Skin epidermis (tissue), 12 donors: ENCODE measurements around the gene COG5.

ENCODE experiments used
- H3K27ac ChIP-seq, 21 experiments: fragments of 200-600 bp; sonication (generic) in 11 of 21; one replicate each; pipeline ENCODE4 v1.5.0; 2020; ENCODE audit warnings: mild to moderate bottlenecking in 3 of 21, inconsistent platforms in 2 of 21, moderate library complexity in 2 of 21
- H3K4me3 ChIP-seq, 7 experiments: fragments of 200-600 bp; sonication (generic) in 2 of 7; one replicate each; pipeline ENCODE4 v1.5.0; 2020; ENCODE audit warnings: inconsistent platforms in 2 of 7, mild to moderate bottlenecking in 2 of 7, moderate library complexity in 1 of 7

Gene COG5

GRCh38 chr7:107212725-107213124, 351.0 kb downstream of the COG5 start:
- no peak overlapping the region for H3K27ac ChIP-seq
- no peak overlapping the region for H3K4me3 ChIP-seq

- Histone ChIP-seq H3K27ac (no peak overlapping the region), H3K4me3 (no peak overlapping the region)
Observed at GRCh38 chr7:107210400-107210799, 353.3 kb downstream of the COG5 start.

DNA sequence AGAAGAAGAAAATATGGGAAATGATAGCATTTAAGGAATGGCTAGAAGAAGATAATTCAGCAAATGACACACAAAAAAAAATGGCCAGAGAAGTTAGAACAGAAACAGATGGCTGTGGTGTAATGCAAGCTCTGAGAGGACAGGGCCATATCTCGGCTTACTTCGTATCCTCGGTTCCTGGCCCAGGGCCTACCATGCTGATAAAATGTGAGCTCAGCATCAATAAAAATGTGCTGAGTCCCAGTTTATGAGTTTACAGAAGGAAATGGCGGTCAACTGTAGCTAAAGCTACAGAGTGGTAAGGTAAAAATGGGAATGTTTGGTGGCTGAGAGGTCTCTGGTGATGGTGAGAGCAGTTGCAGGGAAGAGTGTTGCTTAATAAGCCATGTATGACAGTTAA, 354.2 kb downstream of the COG5 start:
- no peak overlapping the region for H3K27ac ChIP-seq
- H3K4me3 ChIP-seq = no peak overlapping the region

DNA sequence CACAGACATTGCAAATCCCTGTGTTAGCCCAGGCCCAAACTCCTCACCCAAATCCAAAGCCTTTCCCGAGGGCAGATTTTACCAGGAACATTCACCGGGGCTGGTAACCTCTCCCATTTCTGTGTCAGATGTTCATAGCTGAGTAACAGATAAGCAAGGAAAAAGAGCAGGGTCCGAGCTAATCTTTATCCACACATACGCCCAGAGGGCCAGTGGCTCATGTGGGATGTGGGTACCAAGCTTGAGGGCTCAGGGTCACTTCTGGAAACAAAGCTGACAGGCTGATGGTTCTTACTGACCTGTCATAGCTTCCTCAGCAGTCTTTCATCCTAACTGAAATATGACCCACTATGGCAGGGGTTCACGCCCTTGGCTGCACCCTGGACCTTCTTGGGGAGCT, 355.2 kb downstream of the COG5 start:
- H3K4me3 ChIP-seq = no peak overlapping the region
- peak overlapping the region in 3 of 21 experiments; percentile 11 to 23 (median 14) for H3K27ac ChIP-seq

GRCh38 chr7:107208024-107208521, 355.6 kb downstream of the COG5 start:
- Histone ChIP-seq H3K27ac (peak overlapping the region in 4 of 21 experiments; percentile 11 to 38 (median 18)), H3K4me3 (no peak overlapping the region)

DNA sequence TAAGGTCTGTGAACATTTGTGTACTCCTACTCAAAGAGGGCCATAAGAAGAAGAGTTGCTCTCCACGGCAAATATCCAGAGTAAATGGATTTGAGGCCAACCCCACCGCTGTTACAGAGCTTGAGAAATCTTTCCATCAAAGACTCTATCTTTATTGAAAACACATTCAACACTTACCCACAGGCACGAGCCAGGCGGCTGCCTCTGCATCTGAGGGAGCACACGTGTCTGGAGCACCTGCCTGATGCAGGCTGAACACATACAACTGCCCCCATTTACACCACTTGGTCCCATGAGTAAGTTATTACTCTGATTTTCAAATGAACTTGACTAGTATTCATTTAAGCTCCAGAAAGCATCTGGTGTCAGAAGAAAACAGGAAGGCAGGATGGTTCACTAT, 356.3 kb downstream of the COG5 start:
- H3K4me3 ChIP-seq = no peak overlapping the region
- peak overlapping the region in 3 of 21 experiments; percentile 6 to 38 (median 11) for H3K27ac ChIP-seq

GRCh38 chr7:107206706-107207105, 357.0 kb downstream of the COG5 start:
- no peak overlapping the region for H3K4me3 ChIP-seq
- peak overlapping the region in 1 of 21 experiments; percentile 23 for H3K27ac ChIP-seq

DNA sequence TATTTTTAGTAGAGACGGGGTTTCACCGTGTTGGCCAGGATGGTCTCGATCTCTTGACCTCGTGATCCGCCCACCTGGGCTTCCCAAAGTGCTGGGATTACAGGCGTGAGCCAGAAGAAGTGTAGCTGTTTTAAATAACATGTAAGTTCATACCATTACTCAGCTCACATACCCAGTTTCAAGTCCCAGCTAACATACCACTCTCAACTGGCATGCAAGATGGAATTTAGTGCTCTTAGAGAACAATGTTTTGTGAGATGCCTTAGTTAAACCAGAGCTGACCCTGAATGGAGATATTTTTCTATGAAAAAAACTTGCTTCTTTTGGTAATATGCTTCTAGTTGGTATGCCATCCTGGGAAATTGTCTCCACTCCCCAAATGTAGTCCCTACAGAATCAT, 357.6 kb downstream of the COG5 start:
- Histone ChIP-seq H3K27ac (peak overlapping the region in 1 of 21 experiments; percentile 23), H3K4me3 (no peak overlapping the region)

DNA sequence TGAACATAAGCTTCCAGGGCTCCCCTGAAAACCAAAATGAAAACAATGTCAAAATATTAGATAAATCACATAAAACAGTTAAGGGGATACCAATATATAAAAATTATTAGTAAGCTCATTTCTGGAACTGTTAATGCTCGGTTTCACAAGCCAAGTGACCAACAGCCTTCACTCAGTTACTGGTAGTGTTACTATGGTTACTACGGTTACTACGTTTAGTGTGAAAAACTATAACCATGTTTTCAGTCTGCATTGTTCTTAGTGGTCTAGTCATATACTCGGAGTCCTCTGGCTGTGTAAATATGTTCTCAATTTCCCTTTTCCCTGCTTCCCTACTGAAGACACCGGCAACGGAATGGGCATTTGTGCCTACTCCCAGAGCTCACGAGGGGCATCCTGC, 360.1 kb downstream of the COG5 start:
- Histone ChIP-seq H3K27ac (no peak overlapping the region), H3K4me3 (no peak overlapping the region)

- H3K4me3 ChIP-seq = no peak overlapping the region
- peak overlapping the region in 1 of 21 experiments; percentile 29 for H3K27ac ChIP-seq
Observed at GRCh38 chr7:107201795-107202450, 361.8 kb downstream of the COG5 start.

- Histone ChIP-seq H3K27ac (no peak overlapping the region), H3K4me3 (no peak overlapping the region)
Observed at GRCh38 chr7:107196834-107197610, 366.7 kb downstream of the COG5 start.

- no peak overlapping the region for H3K27ac ChIP-seq
- no peak overlapping the region for H3K4me3 ChIP-seq
Observed at GRCh38 chr7:107194052-107194451, 369.7 kb downstream of the COG5 start.

- Histone ChIP-seq H3K27ac (no peak overlapping the region), H3K4me3 (no peak overlapping the region)
Observed at GRCh38 chr7:107190090-107190489, 373.6 kb downstream of the COG5 start.

DNA sequence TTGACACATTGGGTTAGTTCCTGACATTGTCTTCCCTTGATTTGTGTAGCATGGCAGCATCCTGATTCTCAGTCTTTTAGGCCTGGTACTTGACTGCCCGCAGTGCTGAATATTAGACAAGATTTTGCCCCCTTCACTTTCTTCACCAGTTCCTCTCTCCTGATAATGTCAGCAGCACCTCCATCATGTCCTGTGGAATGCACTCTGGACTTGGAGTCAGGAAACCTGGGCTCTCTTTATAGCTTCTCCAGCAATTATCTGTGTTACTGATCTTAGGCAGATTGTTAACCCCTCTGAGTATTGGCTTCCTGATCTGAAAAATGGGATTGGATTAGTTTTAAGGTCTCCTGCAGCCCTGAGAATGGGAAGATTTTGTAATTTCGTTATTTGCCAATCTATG, 375.9 kb downstream of the COG5 start:
- Histone ChIP-seq H3K27ac (no peak overlapping the region), H3K4me3 (no peak overlapping the region)

DNA sequence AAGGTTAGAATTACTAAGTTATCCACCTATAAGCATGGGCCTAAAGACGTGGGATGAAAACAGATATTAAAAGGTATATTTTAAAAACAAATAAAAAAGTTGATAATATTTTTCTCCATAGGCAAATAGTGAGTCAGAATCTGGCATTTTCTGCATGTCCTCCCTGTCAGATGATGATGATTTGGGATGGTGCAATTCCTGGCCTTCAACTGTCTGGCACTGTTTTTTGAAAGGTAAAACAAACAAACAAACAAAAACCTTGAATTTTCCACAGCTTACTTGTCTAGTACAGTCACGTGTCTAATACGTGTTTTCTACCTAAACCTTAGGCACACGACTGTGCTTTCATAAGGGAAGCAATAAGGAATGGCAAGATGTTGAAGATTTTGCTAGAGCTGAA, 377.5 kb downstream of the COG5 start:
- H3K27ac ChIP-seq = no peak overlapping the region
- H3K4me3 ChIP-seq = no peak overlapping the region

DNA sequence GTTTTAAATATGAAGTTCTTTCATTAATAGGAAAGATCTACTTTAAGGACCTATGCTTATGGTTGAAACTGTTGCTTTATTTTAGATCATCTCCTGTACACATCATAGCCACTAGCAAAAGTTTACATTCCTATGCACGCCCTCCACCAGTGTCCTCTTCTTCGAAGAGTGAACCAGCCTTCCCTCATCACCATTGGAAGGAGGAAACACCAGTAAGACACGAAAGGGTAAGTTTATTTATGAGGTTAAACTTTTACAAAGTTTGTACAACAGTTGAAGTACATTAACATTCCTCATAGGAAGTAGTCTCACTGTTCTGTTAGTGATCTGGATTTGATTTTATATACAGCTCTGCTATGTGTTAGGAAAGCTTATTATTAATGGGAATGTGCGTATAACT, 378.0 kb downstream of the COG5 start:
- no peak overlapping the region for H3K27ac ChIP-seq
- no peak overlapping the region for H3K4me3 ChIP-seq

GRCh38 chr7:107181172-107181571, 382.5 kb downstream of the COG5 start:
- peak overlapping the region in 1 of 21 experiments; percentile 14 for H3K27ac ChIP-seq
- no peak overlapping the region for H3K4me3 ChIP-seq

DNA sequence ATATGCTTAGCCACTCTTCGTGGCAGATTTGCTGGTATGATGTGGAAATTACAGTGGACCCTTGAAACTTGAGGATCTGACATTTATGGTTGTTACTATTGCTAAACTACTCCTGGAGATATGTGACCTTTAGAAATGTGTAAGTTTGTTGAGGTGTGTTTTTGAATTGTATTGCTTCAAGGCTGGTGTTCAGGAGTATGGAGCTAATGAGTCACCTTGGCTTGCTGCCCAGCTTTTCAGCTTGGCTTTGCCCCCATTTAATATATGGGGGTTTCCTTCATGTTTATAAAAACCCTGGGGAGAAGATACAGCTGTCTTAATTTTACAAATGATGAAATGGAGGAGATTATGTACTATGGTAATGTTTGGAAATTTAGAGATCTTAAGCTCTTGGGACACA, 383.3 kb downstream of the COG5 start:
- Histone ChIP-seq H3K4me3 (no peak overlapping the region), H3K27ac (peak overlapping the region in 1 of 21 experiments; percentile 19)

- peak overlapping the region in 1 of 21 experiments; percentile 8 for H3K27ac ChIP-seq
- no peak overlapping the region for H3K4me3 ChIP-seq
Observed at GRCh38 chr7:107179326-107180164, 384.2 kb downstream of the COG5 start.

DNA sequence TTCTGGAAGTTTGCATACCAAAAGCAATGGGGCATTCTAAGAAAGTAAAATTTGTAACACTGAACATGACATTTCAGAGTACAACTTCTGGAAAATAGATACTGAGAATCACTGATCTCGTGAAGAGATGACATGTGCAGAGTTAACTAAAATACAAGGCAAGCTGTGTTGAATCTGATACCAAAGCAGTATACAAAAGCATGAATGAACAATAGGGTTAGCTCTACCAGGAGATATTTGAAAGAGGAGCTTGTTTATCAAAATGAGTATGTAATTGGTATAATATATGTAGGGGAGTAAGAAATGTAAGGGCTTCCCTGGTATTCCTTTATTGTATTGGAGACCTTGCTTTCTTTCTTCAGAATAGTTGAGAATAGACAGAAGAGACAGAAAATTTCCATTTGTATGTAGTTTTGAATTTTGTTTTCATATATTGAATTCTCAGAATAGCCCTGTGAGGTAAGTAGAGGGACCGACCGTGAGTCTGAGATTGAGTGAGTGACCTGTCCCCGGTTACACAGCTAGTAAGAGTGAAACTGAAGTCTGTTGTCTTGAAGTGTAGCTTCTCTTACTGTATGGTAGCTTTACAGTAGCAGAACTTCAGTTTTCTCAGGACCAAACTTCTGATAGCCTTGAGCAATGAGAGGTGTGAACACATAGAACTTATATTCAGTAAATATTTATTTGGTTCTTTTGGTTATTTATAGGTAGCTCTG, 389.9 kb downstream of the COG5 start:
- Histone ChIP-seq H3K27ac (peak overlapping the region in 1 of 21 experiments; percentile 56), H3K4me3 (no peak overlapping the region)
